Loucy (cell line): Measurements from ENCODE around the gene CUX1.

Source experiments
- EZH2phosphoT487 ChIP-seq: fragments of 200-600 bp; IDR thresholded peaks from 2 replicates; pipeline ENCODE4 v1.6.1; 2018; ENCODE audit warnings: antibody characterized with exemption, mild to moderate bottlenecking, moderate library complexity, borderline replicate concordance
- TF ChIP-seq, protein P1 (sequence below): fragments of 200-600 bp; sonication (generic); conservative IDR thresholded peaks from 2 replicates; pipeline ENCODE4 v1.5.1; 2014; ENCODE audit warnings: mild to moderate bottlenecking, antibody characterized with exemption, low read length

DNA sequence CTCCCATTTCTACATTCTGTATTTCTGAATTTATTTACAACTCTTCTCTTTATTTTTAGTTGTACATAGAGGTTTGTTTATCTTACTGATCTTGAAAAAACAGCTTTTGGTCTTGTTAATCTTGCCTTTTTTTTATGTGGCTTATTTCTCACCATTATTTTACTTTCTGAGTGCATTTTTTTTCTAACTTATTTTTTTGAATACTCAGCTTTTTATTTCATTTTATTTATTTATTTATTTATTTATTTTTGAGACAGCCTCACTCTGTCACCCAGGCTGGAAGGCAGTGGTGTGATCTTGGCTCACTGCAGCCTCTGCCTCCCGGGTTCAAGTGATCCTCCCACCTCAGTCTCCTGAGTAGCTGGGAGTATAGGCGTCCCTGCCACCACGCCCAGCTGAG, 23.9 kb downstream of the CUX1 start:
- TF ChIP-seq, protein P1, sequence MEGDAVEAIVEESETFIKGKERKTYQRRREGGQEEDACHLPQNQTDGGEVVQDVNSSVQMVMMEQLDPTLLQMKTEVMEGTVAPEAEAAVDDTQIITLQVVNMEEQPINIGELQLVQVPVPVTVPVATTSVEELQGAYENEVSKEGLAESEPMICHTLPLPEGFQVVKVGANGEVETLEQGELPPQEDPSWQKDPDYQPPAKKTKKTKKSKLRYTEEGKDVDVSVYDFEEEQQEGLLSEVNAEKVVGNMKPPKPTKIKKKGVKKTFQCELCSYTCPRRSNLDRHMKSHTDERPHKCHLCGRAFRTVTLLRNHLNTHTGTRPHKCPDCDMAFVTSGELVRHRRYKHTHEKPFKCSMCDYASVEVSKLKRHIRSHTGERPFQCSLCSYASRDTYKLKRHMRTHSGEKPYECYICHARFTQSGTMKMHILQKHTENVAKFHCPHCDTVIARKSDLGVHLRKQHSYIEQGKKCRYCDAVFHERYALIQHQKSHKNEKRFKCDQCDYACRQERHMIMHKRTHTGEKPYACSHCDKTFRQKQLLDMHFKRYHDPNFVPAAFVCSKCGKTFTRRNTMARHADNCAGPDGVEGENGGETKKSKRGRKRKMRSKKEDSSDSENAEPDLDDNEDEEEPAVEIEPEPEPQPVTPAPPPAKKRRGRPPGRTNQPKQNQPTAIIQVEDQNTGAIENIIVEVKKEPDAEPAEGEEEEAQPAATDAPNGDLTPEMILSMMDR, result no peak
- no peak for TF ChIP-seq EZH2phosphoT487
